Muscle of back (tissue), 11 donors: ENCODE measurements around the gene TRNP1. TPM values are rescaled to one million over a fixed set of nuclear protein-coding genes. Genes with fewer than 3 reads are reported as not detected.

Source experiments
- DNase-seq, 3 donors: peaks; one replicate each; pipeline versions ENCODE4 v3.0.0 to v3.0.0-alpha.2; 2013
- polyA plus RNA-seq, 10 donors: library from polyadenylated mRNA; unstranded; fragments of 120-200 nt; gene quantifications; one replicate each; pipeline ENCODE4 v1.2.1, GENCODE V29; 2013; ENCODE audit not compliant: insufficient read length in 10 of 10

Gene TRNP1
- polyA plus RNA-seq, 10 donors, result 0.80 to 6.2 (median 1.8) TPM

- DNase-seq, result peak in 2 of 3 donors; percentile 37 to 56
Observed at GRCh38 chr1:27000817-27001460, 7.4 kb downstream of the TRNP1 start.

- DNase-seq, result peak in 1 of 3 donors; percentile 61
Observed at GRCh38 chr1:27001570-27002360, 8.3 kb downstream of the TRNP1 start.

- DNase-seq, result no peak
Observed at GRCh38 chr1:27003745-27004470, 10.4 kb downstream of the TRNP1 start.

GRCh38 chr1:27004471-27005165, 11.1 kb downstream of the TRNP1 start:
- peak in 1 of 3 donors; percentile 68 for DNase-seq

GRCh38 chr1:27005166-27005530, 11.7 kb downstream of the TRNP1 start:
- DNase-seq, result no peak

GRCh38 chr1:27005648-27006496, 12.4 kb downstream of the TRNP1 start:
- DNase-seq, result no peak

- DNase-seq, result peak in 1 of 3 donors; percentile 24
Observed at GRCh38 chr1:27006683-27007082, 13.2 kb downstream of the TRNP1 start.

GRCh38 chr1:27007909-27008582, 14.6 kb downstream of the TRNP1 start:
- DNase-seq, result peak in 1 of 3 donors; percentile 5

GRCh38 chr1:27009601-27010197, 16.2 kb downstream of the TRNP1 start:
- no peak for DNase-seq

GRCh38 chr1:27010226-27010994, 16.9 kb downstream of the TRNP1 start:
- no peak for DNase-seq

GRCh38 chr1:27011058-27011764, 17.7 kb downstream of the TRNP1 start:
- peak in 1 of 3 donors; percentile 86 for DNase-seq

- no peak for DNase-seq
Observed at GRCh38 chr1:27011976-27012563, 18.6 kb downstream of the TRNP1 start.

GRCh38 chr1:27015260-27015659, 21.8 kb downstream of the TRNP1 start:
- DNase-seq, result no peak

- DNase-seq, result no peak
Observed at GRCh38 chr1:27016376-27016775, 22.9 kb downstream of the TRNP1 start.

- no peak for DNase-seq
Observed at GRCh38 chr1:27017207-27017606, 23.7 kb downstream of the TRNP1 start.

- no peak for DNase-seq
Observed at GRCh38 chr1:27018316-27018715, 24.8 kb downstream of the TRNP1 start.

- no peak for DNase-seq
Observed at GRCh38 chr1:27021354-27022031, 28.0 kb downstream of the TRNP1 start.

- DNase-seq, result no peak
Observed at GRCh38 chr1:27025718-27026117, 32.2 kb downstream of the TRNP1 start.
